Muscle layer of duodenum (tissue), 2 donors: ENCODE results near the gene ZNF280A.
"Not testable (repeated sequence)": the region's sequence is repeated elsewhere in the genome, so short reads cannot be mapped to it uniquely, and the experiment has no call there.

Experiments
- H3K27ac ChIP-seq: one replicate; pipeline ENCODE4 v1.7.0; 2013; ENCODE audit warnings: mild to moderate bottlenecking, low read length
- H3K27me3 ChIP-seq: one replicate; pipeline ENCODE4 v1.7.0; 2013; ENCODE audit warnings: low read depth, mild to moderate bottlenecking, control low read depth, low read length
- H3K36me3 ChIP-seq, 2 donors: one replicate each; pipeline ENCODE4 v1.7.0; 2013; ENCODE audit warnings: low read length in 2 of 2, control low read depth in 1 of 2, mild to moderate bottlenecking in 1 of 2; ENCODE audit not compliant: insufficient read depth in 2 of 2, control insufficient read depth in 1 of 2
- H3K4me1 ChIP-seq, 2 donors: one replicate each; pipeline ENCODE4 v1.7.0; 2013; ENCODE audit warnings: low read length in 2 of 2, mild to moderate bottlenecking in 2 of 2, control low read depth in 1 of 2, moderate library complexity in 1 of 2; ENCODE audit not compliant: insufficient read depth in 2 of 2, control insufficient read depth in 1 of 2
- H3K4me3 ChIP-seq, 2 donors: one replicate each; pipeline ENCODE4 v1.7.0; 2013; ENCODE audit warnings: low read length in 2 of 2, low read depth in 1 of 2, mild to moderate bottlenecking in 1 of 2
- H3K9me3 ChIP-seq, 2 donors: one replicate each; pipeline ENCODE4 v1.7.0; 2013; ENCODE audit warnings: low read length in 2 of 2, control low read depth in 1 of 2, mild to moderate bottlenecking in 1 of 2; ENCODE audit not compliant: control insufficient read depth in 1 of 2
- donor health status: healthy.

The ZNF280A gene

DNA sequence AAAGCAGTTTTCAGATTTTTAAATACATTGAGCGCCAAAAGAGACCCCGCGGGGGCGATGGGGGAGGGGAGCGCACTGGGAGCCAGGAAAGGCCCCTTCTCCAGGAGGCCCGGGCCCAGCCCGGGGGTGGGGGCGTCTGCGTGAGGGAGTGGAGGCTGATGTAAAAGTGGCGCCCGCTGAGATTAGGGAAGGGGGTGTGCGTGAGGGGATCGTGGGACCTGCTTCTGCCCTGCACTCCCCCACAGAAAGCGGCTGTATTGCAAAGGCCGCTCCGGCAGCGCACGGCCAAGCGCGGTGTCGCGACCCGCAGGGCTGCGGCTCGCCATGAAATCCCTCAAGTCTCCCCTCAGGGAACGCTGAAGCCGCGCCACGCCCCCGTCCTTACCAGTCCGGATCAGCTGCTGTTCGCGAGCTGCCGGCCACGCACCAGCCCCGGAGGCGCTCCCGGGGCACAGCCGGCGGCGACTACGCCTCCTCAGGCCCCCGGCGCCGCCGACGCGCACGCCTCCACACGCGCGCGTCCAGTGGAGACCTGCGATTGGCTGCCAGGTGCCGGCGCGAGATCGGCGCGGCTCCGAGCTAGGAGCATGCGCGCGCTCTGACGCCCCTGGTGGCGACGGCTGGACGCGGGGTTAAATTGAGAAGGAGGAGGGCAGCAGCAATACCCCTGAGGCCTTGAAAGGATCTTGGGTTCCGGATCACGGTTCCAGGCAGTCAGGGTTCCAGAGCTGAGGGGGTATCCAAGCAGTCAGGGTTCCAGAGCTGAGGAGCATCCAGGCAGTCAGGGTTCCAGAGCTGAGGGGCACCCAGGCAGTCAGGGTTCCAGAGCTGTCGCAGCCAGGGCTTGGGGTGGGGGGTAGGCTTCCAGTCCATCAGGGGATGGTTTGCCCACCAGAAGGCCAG is 11.5 kb downstream of the ZNF280A start, which contains the start of gene ZNF280B:
Gene ZNF280B, minus strand, starts transcription at position 469 of the 903 bp plus-strand sequence. CDS start 19,344 bp downstream, outside the sequence.
- Histone ChIP-seq H3K9me3 (no peaks in the 10 kb centered on the region), H3K36me3 (no peaks in the 10 kb centered on the region), H3K4me3 (peak within 1 kb of the TSS; percentile 51 to 81), H3K27ac (no peak within 1 kb of the TSS), H3K4me1 (peaks cover 0 to 12% of the 10 kb centered on the region in 2 donors), H3K27me3 (no peaks in the 10 kb centered on the region)

DNA sequence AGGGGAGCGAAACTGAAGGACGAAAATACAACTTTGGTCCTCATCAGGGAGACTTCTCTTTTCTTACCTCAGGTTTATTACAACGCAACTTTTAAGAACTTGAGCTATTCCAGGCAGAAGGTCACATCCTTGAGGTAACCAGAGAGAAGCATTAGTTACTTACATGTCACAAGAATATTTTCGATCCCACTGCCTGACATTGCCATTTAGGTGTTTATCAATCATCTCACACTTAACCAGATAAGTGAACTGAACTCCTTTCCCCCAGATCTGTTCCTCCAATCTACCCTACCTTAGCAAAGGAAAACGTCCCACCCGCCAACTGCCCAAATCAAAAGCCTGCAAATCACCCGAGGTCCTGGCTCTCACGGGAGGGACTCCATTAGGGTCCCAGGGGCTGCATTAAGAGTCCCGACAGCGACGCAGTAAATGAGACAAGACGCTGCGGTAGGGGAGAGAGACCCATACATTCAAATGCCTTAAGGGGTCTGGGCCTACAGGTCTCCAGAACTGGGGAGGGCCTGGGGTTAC is 12.3 kb downstream of the ZNF280A start:
- no peaks in the 10 kb centered on the region for H3K36me3 ChIP-seq
- H3K9me3 ChIP-seq: no peaks in the 10 kb centered on the region
- no peaks in the 10 kb centered on the region for H3K27me3 ChIP-seq
- no peak overlapping the region for H3K27ac ChIP-seq
- peak overlapping the region; percentile 51 to 81 for H3K4me3 ChIP-seq
- peaks cover 0 to 12% of the 10 kb centered on the region in 2 donors for H3K4me1 ChIP-seq

DNA sequence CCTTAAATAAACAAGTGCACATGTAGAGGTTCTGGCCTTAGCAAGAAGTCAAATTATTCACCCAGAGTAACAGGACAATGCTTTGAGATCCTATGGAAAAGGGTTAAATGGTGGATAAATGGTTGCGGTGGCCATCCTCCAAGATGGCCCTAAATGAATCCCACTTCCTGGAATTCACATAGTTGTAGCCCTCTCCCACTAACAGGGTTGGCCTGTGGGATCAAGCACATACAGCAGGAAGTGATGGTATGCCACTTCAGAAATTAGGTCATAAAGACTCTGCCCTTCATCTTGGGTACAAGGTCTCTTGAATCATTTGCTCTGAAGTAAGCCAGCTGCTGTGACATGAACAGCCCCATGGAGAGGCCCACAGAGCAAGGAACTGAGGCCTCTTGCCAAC is 13.3 kb downstream of the ZNF280A start:
- Histone ChIP-seq H3K27me3 (no peaks in the 10 kb centered on the region), H3K36me3 (no peaks in the 10 kb centered on the region), H3K27ac (no peak overlapping the region), H3K9me3 (no peaks in the 10 kb centered on the region), H3K4me1 (peaks cover 0 to 12% of the 10 kb centered on the region in 2 donors), H3K4me3 (no peak overlapping the region)

DNA sequence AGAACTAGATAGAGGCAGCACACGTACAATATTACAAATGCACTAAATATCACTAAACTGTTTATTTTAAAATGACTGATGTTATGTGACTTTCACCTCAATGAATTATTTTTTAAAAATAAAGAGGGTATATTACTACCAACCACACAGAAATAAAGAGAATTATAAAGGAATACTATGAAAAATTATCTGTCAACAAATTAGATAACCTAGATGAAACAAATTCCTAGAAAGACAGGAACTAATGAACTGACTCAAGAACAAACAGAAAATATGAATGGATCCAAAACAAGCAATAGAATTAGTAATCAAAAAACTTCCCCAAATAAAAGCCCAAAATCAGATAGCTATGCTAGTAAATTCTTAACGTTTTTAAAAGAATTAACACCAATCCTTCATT is 21.8 kb downstream of the ZNF280A start:
- Histone ChIP-seq H3K36me3 (no peaks in the 10 kb centered on the region), H3K4me3 (no peak overlapping the region)

DNA sequence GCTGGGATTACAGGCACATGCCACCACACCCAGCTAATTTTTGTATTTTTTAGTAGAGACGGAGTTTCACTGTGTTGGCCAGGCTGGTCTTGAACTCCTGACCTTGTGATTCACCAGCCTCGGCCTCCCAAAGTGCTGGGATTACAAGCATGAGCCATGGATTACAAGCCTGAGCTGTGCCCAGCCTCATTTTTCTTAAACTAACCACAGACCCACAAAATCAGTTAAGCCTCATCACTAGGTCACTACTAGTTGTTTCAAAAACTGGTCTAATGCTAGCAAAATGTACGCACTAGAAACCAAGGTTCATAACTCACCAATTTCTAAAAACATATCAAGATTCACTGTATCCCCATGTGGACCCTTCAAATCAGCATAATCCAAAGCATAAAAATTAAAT is 28.5 kb downstream of the ZNF280A start:
- not testable (repeated sequence) for H3K27ac ChIP-seq, H3K9me3 ChIP-seq, H3K36me3 ChIP-seq, H3K27me3 ChIP-seq, H3K4me3 ChIP-seq, H3K4me1 ChIP-seq

More for the DNA sequence above, 21.8 kb downstream of the ZNF280A start:
- Histone ChIP-seq H3K27ac (no peak overlapping the region), H3K9me3 (no peaks in the 10 kb centered on the region), H3K27me3 (no peaks in the 10 kb centered on the region), H3K4me1 (no peaks in the 10 kb centered on the region)

DNA sequence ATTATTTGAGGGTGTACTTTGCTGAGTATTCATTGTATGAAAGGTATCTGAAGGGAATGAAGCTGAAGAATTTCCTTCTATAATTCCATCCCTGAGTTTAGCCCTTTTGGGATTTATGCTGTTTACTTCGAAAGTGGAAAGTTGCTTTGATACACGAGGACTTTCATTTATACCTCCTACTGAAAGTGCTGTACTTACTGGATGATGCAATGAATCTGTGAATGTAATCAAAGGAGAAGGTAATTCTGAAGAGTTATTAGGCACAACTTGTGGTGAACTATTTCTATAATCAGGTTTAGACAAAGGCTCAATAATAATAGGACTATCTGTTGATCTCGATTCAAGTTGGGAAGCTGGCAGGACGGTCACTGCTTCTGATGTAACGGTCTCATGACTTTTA is 31.3 kb downstream of the ZNF280A start:
- Histone ChIP-seq H3K36me3 (peaks cover 4 to 7% of the 10 kb centered on the region in 2 donors), H3K4me3 (no peak overlapping the region), H3K27me3 (no peaks in the 10 kb centered on the region), H3K27ac (no peak overlapping the region), H3K4me1 (no peaks in the 10 kb centered on the region), H3K9me3 (no peaks in the 10 kb centered on the region)

DNA sequence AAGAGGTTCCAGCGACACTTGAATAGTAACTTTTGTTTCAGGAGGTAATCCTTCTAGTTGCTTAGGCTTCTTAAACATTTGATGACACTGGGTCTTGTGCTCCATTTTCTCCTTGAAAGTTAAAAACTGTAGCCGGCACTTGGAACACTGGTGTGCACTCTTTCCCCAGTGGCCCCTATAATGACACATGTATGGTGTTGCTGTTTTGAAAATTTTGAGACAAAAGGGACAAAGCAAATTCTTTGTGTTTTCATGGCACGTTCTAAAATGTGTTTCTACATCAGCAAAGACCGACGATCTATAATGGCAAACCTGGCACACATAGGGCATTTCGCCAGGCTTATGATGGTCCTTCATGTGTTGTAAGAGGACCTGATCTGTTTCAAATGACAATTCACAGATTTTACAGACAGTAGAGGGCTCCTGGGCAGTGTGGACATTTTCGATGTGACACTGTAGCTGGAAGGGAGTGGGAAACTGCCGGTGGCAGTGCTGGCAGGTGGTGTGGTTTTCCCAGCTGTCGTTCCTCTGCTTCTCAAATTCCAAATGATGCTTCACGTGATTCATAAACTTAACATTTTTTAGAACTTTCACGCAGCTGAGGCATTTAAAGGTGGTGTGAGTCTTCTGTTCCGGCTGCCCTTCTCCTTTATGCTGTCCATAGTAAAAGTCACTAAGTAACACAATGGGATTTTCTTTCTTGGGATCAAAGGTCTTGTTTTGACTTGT is 32.0 kb downstream of the ZNF280A start:
- no peaks in the 10 kb centered on the region for H3K4me1 ChIP-seq
- H3K9me3 ChIP-seq: no peaks in the 10 kb centered on the region
- H3K36me3 ChIP-seq: peaks cover 4 to 7% of the 10 kb centered on the region in 2 donors
- H3K27ac ChIP-seq: no peak overlapping the region
- H3K27me3 ChIP-seq: no peaks in the 10 kb centered on the region
- H3K4me3 ChIP-seq: no peak overlapping the region

DNA sequence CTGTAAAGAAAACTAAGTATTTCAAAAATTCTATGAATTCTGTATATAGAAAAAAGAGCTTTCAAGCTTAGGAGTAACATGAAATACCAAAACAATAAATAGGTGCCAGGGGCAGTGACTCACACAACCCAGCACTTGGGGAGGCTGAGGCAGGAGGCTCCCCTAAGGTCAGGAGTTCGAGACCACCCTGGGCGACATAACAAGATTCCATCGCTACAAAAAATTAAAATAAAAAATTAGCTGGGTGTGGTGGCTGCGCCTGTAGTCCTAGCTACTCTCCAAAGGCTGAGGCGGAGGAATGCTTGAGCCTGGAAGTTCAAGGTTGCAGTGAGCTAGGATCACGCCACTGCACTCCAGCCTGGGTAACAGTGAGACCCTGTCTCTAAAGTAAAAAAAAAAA is 33.0 kb downstream of the ZNF280A start:
- H3K4me3 ChIP-seq: no peak overlapping the region
- no peaks in the 10 kb centered on the region for H3K27me3 ChIP-seq
- H3K4me1 ChIP-seq: no peaks in the 10 kb centered on the region
- no peak overlapping the region for H3K27ac ChIP-seq
- H3K9me3 ChIP-seq: no peaks in the 10 kb centered on the region
- peaks cover 4 to 7% of the 10 kb centered on the region in 2 donors for H3K36me3 ChIP-seq

DNA sequence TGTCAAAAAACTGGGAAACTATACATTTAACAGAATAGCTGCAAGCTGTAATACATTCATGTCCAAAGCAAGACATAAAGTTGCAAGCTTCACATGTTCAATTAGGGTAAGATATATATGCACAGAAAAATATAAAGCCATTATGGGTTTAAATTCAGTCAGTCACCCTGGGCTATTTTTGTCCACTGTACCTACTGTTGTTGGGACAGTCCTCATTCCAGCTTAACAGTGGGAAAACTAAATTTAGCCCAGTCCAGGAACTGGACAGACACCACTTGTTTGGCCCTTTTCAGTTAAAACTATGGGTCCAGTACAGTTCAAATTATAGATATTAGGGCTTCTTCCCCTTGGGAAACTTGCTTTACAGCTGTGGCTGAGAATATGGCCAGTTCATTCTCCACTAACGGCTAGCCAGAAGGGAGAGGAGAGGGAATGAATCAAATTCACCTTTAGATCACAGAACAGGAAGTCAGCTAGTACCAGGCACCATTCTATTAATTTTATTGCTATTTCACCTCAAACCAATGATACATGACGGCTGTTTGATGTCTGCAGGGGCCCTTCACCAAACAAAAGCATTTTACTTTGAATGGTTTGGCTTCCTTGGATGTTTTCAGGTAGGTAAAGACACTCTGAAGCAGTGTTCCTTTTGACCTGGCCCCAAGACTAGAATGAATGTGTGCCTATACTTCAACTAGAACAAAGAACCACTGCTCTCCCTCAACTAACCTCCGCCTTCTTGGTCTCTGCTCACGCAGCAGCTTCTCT is 33.8 kb downstream of the ZNF280A start:
- Histone ChIP-seq H3K4me1 (no peaks in the 10 kb centered on the region), H3K27me3 (no peaks in the 10 kb centered on the region), H3K4me3 (no peak overlapping the region), H3K36me3 (peaks cover 4 to 7% of the 10 kb centered on the region in 2 donors), H3K9me3 (no peaks in the 10 kb centered on the region), H3K27ac (no peak overlapping the region)

DNA sequence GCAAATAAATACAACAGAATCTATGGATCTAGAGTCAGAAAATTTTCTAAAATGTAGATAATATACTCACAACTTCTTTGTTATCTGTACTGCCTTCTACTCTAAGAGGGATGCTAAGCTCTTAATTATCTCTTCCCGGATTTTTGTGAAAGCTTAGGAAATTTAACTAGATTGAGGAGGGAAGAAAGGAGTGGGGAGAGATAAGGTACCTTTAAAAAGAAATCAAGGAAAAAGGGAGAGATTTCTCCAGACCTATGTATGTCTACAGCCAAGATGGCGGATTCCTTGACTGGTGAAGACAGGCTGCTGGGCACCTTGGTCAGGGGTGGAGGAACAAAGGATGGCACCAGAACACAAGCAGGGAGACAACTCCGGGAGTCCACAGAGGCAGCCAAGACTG is 34.5 kb downstream of the ZNF280A start:
- H3K36me3 ChIP-seq: peaks cover 4 to 7% of the 10 kb centered on the region in 2 donors
- no peaks in the 10 kb centered on the region for H3K4me1 ChIP-seq
- H3K9me3 ChIP-seq: no peaks in the 10 kb centered on the region
- H3K27me3 ChIP-seq: no peaks in the 10 kb centered on the region
- no peak overlapping the region for H3K4me3 ChIP-seq
- no peak overlapping the region for H3K27ac ChIP-seq

DNA sequence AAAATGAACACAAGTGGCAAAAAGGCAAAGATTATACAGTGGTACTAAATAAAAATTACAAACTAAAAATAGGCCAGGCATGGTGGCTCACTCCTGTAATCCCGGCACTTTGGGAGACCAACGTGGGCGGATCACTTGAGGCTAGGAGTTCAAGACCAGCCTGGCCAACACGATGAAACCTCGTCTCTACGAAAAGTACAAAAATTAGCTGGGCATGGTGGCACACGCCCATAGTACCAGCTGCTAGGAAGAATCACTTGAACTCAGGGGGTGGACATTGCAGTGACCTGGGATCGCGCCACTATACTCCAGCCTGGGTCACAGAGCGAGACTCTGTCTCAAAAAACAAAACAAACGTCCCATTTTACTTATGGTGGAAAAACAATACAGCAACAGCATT is 36.0 kb downstream of the ZNF280A start:
- Histone ChIP-seq H3K9me3 (no peaks in the 10 kb centered on the region), H3K36me3 (peaks cover 4 to 7% of the 10 kb centered on the region in 2 donors), H3K4me3 (no peak overlapping the region), H3K27me3 (no peaks in the 10 kb centered on the region), H3K4me1 (no peaks in the 10 kb centered on the region), H3K27ac (no peak overlapping the region)
